Vagina (tissue), 2 donors: ENCODE measurements around the gene RETREG1. TPM values are rescaled to one million over a fixed set of nuclear protein-coding genes. Genes with fewer than 3 reads are reported as not detected.
"Not testable (repeated sequence)": the region's sequence is repeated elsewhere in the genome, so short reads cannot be mapped to it uniquely, and the experiment has no call there.

Source experiments
- DNase-seq, 2 donors: peaks; one replicate each; pipeline ENCODE4 v3.0.0-alpha.2; 2017; ENCODE audit errors: extremely low spot score in 2 of 2
- H3K27ac ChIP-seq: fragments of 200-600 bp; sonication (generic); one replicate; pipeline ENCODE4 v1.5.1; 2019
- H3K27me3 ChIP-seq: fragments of 200-600 bp; sonication (generic); one replicate; pipeline ENCODE4 v1.5.1; 2019
- H3K36me3 ChIP-seq, 2 donors: fragments of 200-600 bp; sonication (generic); one replicate each; pipeline ENCODE4 v1.5.1; 2017 to 2019
- H3K4me1 ChIP-seq: fragments of 200-600 bp; sonication (generic); one replicate; pipeline ENCODE4 v1.5.1; 2019
- H3K4me3 ChIP-seq, 2 donors: fragments of 200-600 bp; sonication (generic); 1 replicate in 1 of 2; 2 replicates in 1 of 2; pipeline ENCODE4 v1.5.1; 2016 to 2019
- H3K9me3 ChIP-seq: fragments of 200-600 bp; sonication (generic); one replicate; pipeline ENCODE4 v1.5.1; 2019
- CTCF ChIP-seq, 3 experiments: fragments of 450-650 bp in 2 of 3; fragments of 200-600 bp in 1 of 3; sonication (generic) in 1 of 3; IDR thresholded peaks; one replicate each; pipeline ENCODE4 v1.5.1; 2017 to 2019; ENCODE audit warnings: antibody characterized with exemption in 3 of 3, mild to moderate bottlenecking in 2 of 3, moderate library complexity in 2 of 3
- POLR2A ChIP-seq, 2 donors: fragments of 450-650 bp; IDR thresholded peaks; one replicate each; pipeline ENCODE4 v1.6.1; 2017; ENCODE audit warnings: antibody characterized with exemption in 2 of 2, mild to moderate bottlenecking in 2 of 2, moderate library complexity in 2 of 2
- POLR2AphosphoS5 ChIP-seq, 2 donors: sonication (generic); formaldehyde crosslinking; IDR thresholded peaks; one replicate each; pipeline ENCODE4 v1.9.0; 2017; ENCODE audit warnings: antibody characterized with exemption in 2 of 2, mild to moderate bottlenecking in 2 of 2, low read depth in 1 of 2; ENCODE audit not compliant: insufficient read depth in 1 of 2
- intact Hi-C: fragments of 100-400 bp; cut with DNase I; formaldehyde crosslinking; loops from one replicate; pipeline ENCODE4 v1.15.1; 2023
- total RNA-seq: library from RNA; depleted of rRNA; stranded (reverse); fragments of >200 nt; gene quantifications from one replicate; pipeline ENCODE4 v1.2.3, GENCODE V29; 2016

Gene RETREG1
- total RNA-seq, 1 donor from 2014 or later = 27.7 TPM

DNA sequence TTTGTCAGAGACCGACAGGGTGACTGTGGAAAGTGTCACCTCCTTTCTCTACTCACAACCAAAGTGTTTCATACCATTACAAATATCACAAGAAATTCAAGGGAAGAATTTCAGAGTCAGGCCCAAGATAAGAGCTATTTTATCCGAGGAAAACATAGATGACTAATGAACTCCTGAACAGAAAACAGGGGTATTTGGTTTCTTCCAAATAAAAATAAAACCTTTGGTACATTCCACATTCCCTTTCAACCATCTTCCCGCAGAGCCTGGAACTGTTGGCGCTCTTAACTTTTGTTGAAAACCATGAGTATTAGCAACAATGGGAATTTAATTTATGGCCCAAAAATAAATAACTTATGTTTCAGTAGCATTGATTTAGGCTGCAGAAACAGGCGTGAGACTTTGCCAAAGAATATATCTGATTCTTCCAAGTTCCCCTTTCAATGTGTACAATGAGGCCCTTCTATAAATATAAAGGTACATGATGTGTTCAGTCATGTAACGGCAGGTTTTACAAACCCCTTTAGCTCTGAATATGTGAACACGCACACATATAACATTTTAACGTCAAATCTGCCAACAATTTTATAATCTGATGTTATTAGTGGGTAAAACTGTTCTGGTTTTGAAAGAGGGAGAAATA lies 69.5 kb downstream of the RETREG1 start:
- H3K4me3 ChIP-seq = no peak overlapping the region
- intact Hi-C loops = loop anchor here (10.0 kb wide), 1 partner anchor 53 kb away; no protein-coding TSS in a partner anchor
- peak overlapping the region; percentile 53 for H3K27ac ChIP-seq
- no peak for DNase-seq
- peaks cover 38% of the 10 kb centered on the region for H3K4me1 ChIP-seq
- no peaks in the 10 kb centered on the region for H3K27me3 ChIP-seq
- no peaks in the 10 kb centered on the region for H3K9me3 ChIP-seq
- no peaks in the 10 kb centered on the region for H3K36me3 ChIP-seq
- no peak for TF ChIP-seq POLR2A (IDR thresholded peaks at IDR 0.05)
- TF ChIP-seq CTCF (IDR thresholded peaks at IDR 0.05) = no peak
- TF ChIP-seq POLR2AphosphoS5 (IDR thresholded peaks at IDR 0.05; ENCODE audit: insufficient read depth in 1 of 2, low read depth in 1 of 2) = no peak

GRCh38 chr5:16546732-16547131 lies 70.1 kb downstream of the RETREG1 start:
- Histone ChIP-seq H3K4me3 (no peak overlapping the region), H3K4me1 (peaks cover 36% of the 10 kb centered on the region), H3K9me3 (no peaks in the 10 kb centered on the region), H3K27me3 (no peaks in the 10 kb centered on the region), H3K27ac (peak overlapping the region; percentile 53), H3K36me3 (no peaks in the 10 kb centered on the region)
- no peak for DNase-seq
- TF ChIP-seq CTCF (IDR thresholded peaks at IDR 0.05) = no peak
- no peak for TF ChIP-seq POLR2A (IDR thresholded peaks at IDR 0.05)
- no peak for TF ChIP-seq POLR2AphosphoS5 (IDR thresholded peaks at IDR 0.05; ENCODE audit: insufficient read depth in 1 of 2, low read depth in 1 of 2)
- intact Hi-C loops = loop anchor here (10.0 kb wide), 1 partner anchor 52 kb away; no protein-coding TSS in a partner anchor

DNA sequence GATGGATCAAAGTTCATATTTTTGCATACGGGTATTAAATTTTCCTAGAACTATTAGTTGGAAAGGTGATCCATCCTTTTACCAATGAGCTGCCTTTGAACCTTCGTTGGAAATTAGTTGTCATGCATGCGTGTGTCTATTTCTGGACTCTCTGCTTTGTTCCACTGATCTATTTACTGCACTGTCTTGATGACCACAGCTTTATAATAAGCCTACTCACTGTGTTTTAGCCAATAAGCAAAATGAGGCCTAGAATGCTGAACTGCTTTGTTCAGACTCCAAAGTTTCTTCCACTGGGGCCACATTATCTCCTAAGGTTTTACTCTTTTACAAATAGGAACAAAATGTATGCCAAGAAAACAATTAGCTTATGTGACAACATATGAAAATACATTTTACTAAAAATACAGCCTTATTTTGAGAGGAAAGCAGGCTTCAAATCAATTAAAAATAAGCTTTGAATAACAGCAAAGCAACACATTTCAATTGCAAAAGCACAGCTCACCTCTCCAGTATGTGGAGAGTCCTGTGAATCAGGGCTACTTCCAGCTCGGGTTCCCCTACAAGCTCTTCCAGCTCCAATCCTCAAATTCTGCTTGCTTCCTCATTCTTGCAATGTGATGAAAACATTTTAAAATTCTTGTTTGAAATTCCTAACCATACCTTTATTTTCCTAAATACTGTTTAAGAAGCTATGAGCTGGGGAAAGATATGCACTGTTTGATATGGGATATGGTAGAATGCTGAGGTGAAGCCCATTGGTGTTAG lies 72.0 kb downstream of the RETREG1 start:
- no peak for DNase-seq
- Histone ChIP-seq H3K27ac (peak overlapping the region; percentile 6), H3K36me3 (no peaks in the 10 kb centered on the region), H3K4me3 (no peak overlapping the region), H3K4me1 (peaks cover 43% of the 10 kb centered on the region), H3K27me3 (no peaks in the 10 kb centered on the region), H3K9me3 (no peaks in the 10 kb centered on the region)
- TF ChIP-seq CTCF (IDR thresholded peaks at IDR 0.05) (no peak), POLR2AphosphoS5 (IDR thresholded peaks at IDR 0.05; ENCODE audit: insufficient read depth in 1 of 2, low read depth in 1 of 2) (no peak), POLR2A (IDR thresholded peaks at IDR 0.05) (no peak)
- intact Hi-C loops = loop anchor here (10.0 kb wide), 1 partner anchor 50 kb away; no protein-coding TSS in a partner anchor

DNA sequence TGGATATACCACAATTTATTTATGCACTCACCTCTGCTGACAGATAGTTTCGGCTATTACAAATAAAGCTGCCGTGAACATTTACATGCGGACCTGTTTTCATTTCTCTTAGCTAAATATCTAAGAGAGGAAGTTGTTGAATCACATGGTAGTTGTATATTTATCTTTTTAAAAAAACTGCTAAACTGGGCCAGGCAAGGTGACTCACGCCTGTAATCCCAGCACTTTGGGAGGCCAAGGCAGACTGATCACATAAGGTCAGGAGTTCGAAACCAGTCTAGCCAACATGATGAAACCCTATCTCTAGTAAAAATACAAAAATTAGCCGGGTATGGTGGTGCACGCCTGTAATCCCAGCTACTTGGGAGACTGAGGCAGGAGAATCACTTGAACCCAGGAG lies 73.6 kb downstream of the RETREG1 start:
- not testable (repeated sequence) for H3K4me3 ChIP-seq, H3K27ac ChIP-seq, H3K27me3 ChIP-seq, H3K9me3 ChIP-seq, DNase-seq, H3K36me3 ChIP-seq
- intact Hi-C loops = loop anchor here (10.0 kb wide), 1 partner anchor 48 kb away; no protein-coding TSS in a partner anchor
- peaks cover 39% of the 10 kb centered on the region for H3K4me1 ChIP-seq

GRCh38 chr5:16542236-16542635 lies 74.6 kb downstream of the RETREG1 start:
- H3K27ac ChIP-seq = no peak overlapping the region
- no peaks in the 10 kb centered on the region for H3K27me3 ChIP-seq
- H3K4me3 ChIP-seq = no peak overlapping the region
- no peak for TF ChIP-seq CTCF (IDR thresholded peaks at IDR 0.05)
- H3K36me3 ChIP-seq = no peaks in the 10 kb centered on the region
- DNase-seq = no peak
- no peaks in the 10 kb centered on the region for H3K9me3 ChIP-seq
- intact Hi-C loops = loop anchor here (10.0 kb wide), 1 partner anchor 47 kb away; no protein-coding TSS in a partner anchor
- H3K4me1 ChIP-seq = peaks cover 36% of the 10 kb centered on the region

DNA sequence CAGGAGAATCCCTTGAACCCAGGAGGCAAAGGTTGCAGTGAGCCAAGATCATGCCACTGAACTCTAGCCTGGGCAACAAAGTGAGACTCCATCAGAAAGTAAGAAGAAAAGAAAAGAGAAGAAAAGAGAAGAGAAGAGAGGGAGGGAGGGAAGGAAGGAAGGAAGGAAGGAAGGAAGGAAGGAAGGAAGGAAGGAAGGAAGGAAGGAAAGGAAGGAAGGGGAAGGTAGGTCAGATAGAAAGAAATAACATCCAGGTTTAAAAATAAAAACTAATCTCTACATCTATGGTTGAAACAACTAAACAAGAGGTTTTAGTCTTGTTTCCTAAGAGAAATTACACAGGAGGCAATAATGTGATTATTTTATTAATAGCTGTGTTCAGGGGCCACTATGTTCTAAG lies 75.2 kb downstream of the RETREG1 start:
- not testable (repeated sequence) for H3K27me3 ChIP-seq, DNase-seq, H3K27ac ChIP-seq, H3K36me3 ChIP-seq, H3K9me3 ChIP-seq, H3K4me3 ChIP-seq
- H3K4me1 ChIP-seq = peaks cover 30% of the 10 kb centered on the region
- intact Hi-C loops = loop anchor here (10.0 kb wide), 1 partner anchor 47 kb away; no protein-coding TSS in a partner anchor
